ENCODE results near the gene UBTD2.

DNA sequence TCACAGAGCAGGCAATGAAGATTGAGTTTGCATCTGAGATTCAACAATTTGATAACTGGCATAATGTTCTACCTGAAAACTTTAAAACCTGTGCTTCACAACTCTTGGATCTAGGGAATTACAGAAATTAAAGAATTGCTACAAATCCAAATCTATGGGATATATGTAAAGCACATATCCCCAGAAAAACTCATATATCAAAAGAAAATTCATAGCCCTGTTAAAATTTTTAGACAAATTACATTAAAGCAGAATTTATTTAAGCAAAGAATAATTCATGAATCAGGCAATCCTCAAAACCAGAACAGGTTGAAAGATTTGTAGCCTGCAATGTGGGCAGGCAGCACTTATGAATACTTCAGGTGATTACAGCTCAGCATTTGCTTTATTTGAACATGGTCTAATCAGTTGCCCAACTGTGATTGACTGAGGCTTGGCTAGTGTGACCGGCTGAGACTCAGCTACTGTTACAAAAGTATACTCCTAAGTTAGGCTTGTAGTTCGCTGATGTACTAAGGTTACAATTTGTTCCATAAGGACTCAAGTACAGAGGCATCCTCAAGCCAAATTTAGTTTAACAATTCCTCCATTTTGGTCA lies 10.3 kb upstream of the UBTD2 start:
- TF ChIP-seq, protein P1, sequence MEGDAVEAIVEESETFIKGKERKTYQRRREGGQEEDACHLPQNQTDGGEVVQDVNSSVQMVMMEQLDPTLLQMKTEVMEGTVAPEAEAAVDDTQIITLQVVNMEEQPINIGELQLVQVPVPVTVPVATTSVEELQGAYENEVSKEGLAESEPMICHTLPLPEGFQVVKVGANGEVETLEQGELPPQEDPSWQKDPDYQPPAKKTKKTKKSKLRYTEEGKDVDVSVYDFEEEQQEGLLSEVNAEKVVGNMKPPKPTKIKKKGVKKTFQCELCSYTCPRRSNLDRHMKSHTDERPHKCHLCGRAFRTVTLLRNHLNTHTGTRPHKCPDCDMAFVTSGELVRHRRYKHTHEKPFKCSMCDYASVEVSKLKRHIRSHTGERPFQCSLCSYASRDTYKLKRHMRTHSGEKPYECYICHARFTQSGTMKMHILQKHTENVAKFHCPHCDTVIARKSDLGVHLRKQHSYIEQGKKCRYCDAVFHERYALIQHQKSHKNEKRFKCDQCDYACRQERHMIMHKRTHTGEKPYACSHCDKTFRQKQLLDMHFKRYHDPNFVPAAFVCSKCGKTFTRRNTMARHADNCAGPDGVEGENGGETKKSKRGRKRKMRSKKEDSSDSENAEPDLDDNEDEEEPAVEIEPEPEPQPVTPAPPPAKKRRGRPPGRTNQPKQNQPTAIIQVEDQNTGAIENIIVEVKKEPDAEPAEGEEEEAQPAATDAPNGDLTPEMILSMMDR (IDR thresholded peaks at IDR 0.05), result no peak
- TF ChIP-seq POLR2A (IDR thresholded peaks at IDR 0.05), result no peak

All from tibial nerve (tissue), 3 donors.